ENCODE results near the gene SYT2. TPM values are rescaled to one million over a fixed set of nuclear protein-coding genes. Genes with fewer than 3 reads are reported as not detected.
A peak's percentile ranks its signal among the peaks of the same experiment; 100 is the strongest.
"Not testable (repeated sequence)": the region's sequence is repeated elsewhere in the genome, so short reads cannot be mapped to it uniquely, and the experiment has no call there.

Gene SYT2
- total RNA-seq, 1 donor from 2014 or later, result 0.26 TPM

GRCh38 chr1:202728951-202729350, 18.7 kb upstream of the SYT2 start:
- H4K20me1 ChIP-seq (ENCODE audit: low read depth), result peaks cover 88% of the 10 kb centered on the region
- no peak overlapping the region for H3K27ac ChIP-seq
- H3K9me3 ChIP-seq (ENCODE audit: low read depth), result no peaks in the 10 kb centered on the region
- H3K4me2 ChIP-seq, result no peak overlapping the region
- H3K27ac Mint-ChIP-seq, result no peak overlapping the region
- H3K36me3 ChIP-seq, result peaks cover 71% of the 10 kb centered on the region
- H3K27me3 Mint-ChIP-seq (ENCODE audit: insufficient read depth, low read depth), result no peaks in the 10 kb centered on the region
- no peak overlapping the region for H3K4me3 Mint-ChIP-seq
- H3K27me3 ChIP-seq, result no peaks in the 10 kb centered on the region
- no peak overlapping the region for H3K4me3 ChIP-seq
- H3K4me1 Mint-ChIP-seq, result no peaks in the 10 kb centered on the region
- peaks cover 8% of the 10 kb centered on the region for H3K79me2 ChIP-seq (ENCODE audit: low read depth)
- peaks cover 52% of the 10 kb centered on the region for H3K36me3 Mint-ChIP-seq
- H3K4me1 ChIP-seq, result no peaks in the 10 kb centered on the region
- H3K9me3 Mint-ChIP-seq, result no peaks in the 10 kb centered on the region
- DNase-seq (ENCODE audit: low spot score), result no peak
- no peak overlapping the region for H3K9ac ChIP-seq
- no peak for TF ChIP-seq CTCF (IDR thresholded peaks at IDR 0.05)
- no peak for TF ChIP-seq EZH2phosphoT487 (IDR thresholded peaks at IDR 0.05)
- TF ChIP-seq EZH2 (IDR thresholded peaks at IDR 0.05), result no peak
- H2AFZ ChIP-seq (replicated peaks), result no peak overlapping the region
- peaks cover 83% of the 10 kb centered on the region for H3F3A ChIP-seq (ENCODE audit: low read depth)

GRCh38 chr1:202725526-202725925, 15.3 kb upstream of the SYT2 start:
- Histone ChIP-seq H4K20me1 (ENCODE audit: low read depth) (peaks cover 57% of the 10 kb centered on the region), H3K4me2 (no peak overlapping the region), H3K27ac (peak overlapping the region; percentile 63), H3K9me3 (ENCODE audit: low read depth) (no peaks in the 10 kb centered on the region), H3K27me3 (no peaks in the 10 kb centered on the region), H3K4me3 (no peak overlapping the region), H3K79me2 (ENCODE audit: low read depth) (no peaks in the 10 kb centered on the region), H3K9ac (no peak overlapping the region), H3K4me1 (no peaks in the 10 kb centered on the region), H2AFZ (replicated peaks) (no peak overlapping the region), H3K36me3 (peaks cover 48% of the 10 kb centered on the region), H3F3A (ENCODE audit: low read depth) (peaks cover 87% of the 10 kb centered on the region)
- no peak overlapping the region for H3K27ac Mint-ChIP-seq
- no peak for DNase-seq (ENCODE audit: low spot score)
- no peak for TF ChIP-seq CTCF (IDR thresholded peaks at IDR 0.05)
- no peak for TF ChIP-seq EZH2phosphoT487 (IDR thresholded peaks at IDR 0.05)
- peaks cover 2% of the 10 kb centered on the region for H3K27me3 Mint-ChIP-seq (ENCODE audit: insufficient read depth, low read depth)
- no peaks in the 10 kb centered on the region for H3K4me1 Mint-ChIP-seq
- peaks cover 38% of the 10 kb centered on the region for H3K36me3 Mint-ChIP-seq
- no peak overlapping the region for H3K4me3 Mint-ChIP-seq
- H3K9me3 Mint-ChIP-seq, result no peaks in the 10 kb centered on the region

GRCh38 chr1:202723708-202724107, 13.5 kb upstream of the SYT2 start:
- no peak overlapping the region for H3K27ac Mint-ChIP-seq
- H3K4me2 ChIP-seq, result no peak overlapping the region
- H3K4me1 ChIP-seq, result no peaks in the 10 kb centered on the region
- no peak overlapping the region for H3K4me3 ChIP-seq
- no peak overlapping the region for H2AFZ ChIP-seq (replicated peaks)
- H3K9me3 Mint-ChIP-seq, result no peaks in the 10 kb centered on the region
- peaks cover 24% of the 10 kb centered on the region for H3K36me3 Mint-ChIP-seq
- H3K79me2 ChIP-seq (ENCODE audit: low read depth), result no peaks in the 10 kb centered on the region
- peaks cover 41% of the 10 kb centered on the region for H4K20me1 ChIP-seq (ENCODE audit: low read depth)
- no peak overlapping the region for H3K27ac ChIP-seq
- H3K4me3 Mint-ChIP-seq, result no peak overlapping the region
- no peak for TF ChIP-seq EZH2phosphoT487 (IDR thresholded peaks at IDR 0.05)
- no peak for TF ChIP-seq CTCF (IDR thresholded peaks at IDR 0.05)
- TF ChIP-seq EZH2 (IDR thresholded peaks at IDR 0.05), result no peak
- no peaks in the 10 kb centered on the region for H3K4me1 Mint-ChIP-seq
- H3K9me3 ChIP-seq (ENCODE audit: low read depth), result no peaks in the 10 kb centered on the region
- DNase-seq (ENCODE audit: low spot score), result no peak
- no peaks in the 10 kb centered on the region for H3K27me3 ChIP-seq
- H3F3A ChIP-seq (ENCODE audit: low read depth), result peaks cover 75% of the 10 kb centered on the region
- H3K9ac ChIP-seq, result no peak overlapping the region
- H3K36me3 ChIP-seq, result peaks cover 32% of the 10 kb centered on the region
- peaks cover 6% of the 10 kb centered on the region for H3K27me3 Mint-ChIP-seq (ENCODE audit: insufficient read depth, low read depth)

GRCh38 chr1:202723046-202723445, 12.8 kb upstream of the SYT2 start:
- not testable (repeated sequence) for H3K27ac Mint-ChIP-seq; H2AFZ ChIP-seq (replicated peaks); H3K4me1 Mint-ChIP-seq

More at GRCh38 chr1:202723046-202723445, 12.8 kb upstream of the SYT2 start:
- H3K27ac ChIP-seq, result peak overlapping the region; percentile 53
- peaks cover 36% of the 10 kb centered on the region for H4K20me1 ChIP-seq (ENCODE audit: low read depth)
- not testable (repeated sequence) for H3K4me3 Mint-ChIP-seq; H3K27me3 Mint-ChIP-seq (ENCODE audit: insufficient read depth, low read depth); H3K9me3 Mint-ChIP-seq; H3K9ac ChIP-seq; H3K79me2 ChIP-seq (ENCODE audit: low read depth); H3K4me1 ChIP-seq; H3K27me3 ChIP-seq; DNase-seq (ENCODE audit: low spot score); H3K9me3 ChIP-seq (ENCODE audit: low read depth); H3K4me3 ChIP-seq; H3K4me2 ChIP-seq
- H3K36me3 ChIP-seq, result peaks cover 25% of the 10 kb centered on the region
- peaks cover 70% of the 10 kb centered on the region for H3F3A ChIP-seq (ENCODE audit: low read depth)
- H3K36me3 Mint-ChIP-seq, result peaks cover 18% of the 10 kb centered on the region
